ENCODE results near the gene FOXR1. TPM values are rescaled to one million over a fixed set of nuclear protein-coding genes. Genes with fewer than 3 reads are reported as not detected.
A peak's percentile ranks its signal among the peaks of the same experiment; 100 is the strongest.

FOXR1 gene
- total and polyA plus RNA-seq, 2 of the 8 experiments (the other 6 are each of a cell fraction or from before 2014, with no cell fraction given), result not detected

DNA sequence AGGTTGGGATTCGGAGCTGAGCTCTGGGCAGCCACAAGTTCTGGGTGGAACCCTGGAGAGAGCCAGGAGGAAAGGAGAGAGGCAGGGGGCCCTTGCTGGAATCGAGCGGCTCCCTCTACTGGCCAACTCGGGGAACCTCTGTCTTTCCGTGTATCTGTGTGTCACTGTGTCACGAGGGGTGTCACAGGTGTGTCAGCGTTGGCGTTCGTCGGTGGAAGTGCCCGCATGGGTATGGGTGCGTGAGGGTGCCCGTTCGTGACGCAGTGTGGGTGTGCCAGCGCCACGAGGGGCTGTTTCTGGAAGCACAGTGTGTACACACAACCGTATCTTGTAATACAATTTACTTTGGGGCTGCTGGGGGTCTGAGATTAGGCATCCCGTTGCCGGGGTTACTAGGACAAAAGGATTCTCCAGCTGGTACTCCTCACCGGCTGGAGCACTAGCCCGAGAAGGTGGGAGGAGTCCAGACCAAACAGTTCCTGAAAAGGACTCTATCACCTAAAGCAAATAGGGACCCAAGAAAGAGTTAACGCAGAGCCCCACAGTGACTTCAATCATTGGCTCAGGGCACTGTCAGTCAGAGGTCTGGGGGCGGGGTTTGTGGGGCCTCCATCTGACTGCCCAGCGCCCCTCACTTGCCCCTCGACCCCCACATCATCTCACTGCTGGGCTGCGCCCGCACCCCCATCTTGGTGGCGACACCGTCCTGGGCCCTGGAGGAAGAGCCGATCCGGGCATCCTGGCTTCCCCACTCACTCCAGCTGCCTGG, 43.3 kb upstream of the FOXR1 start (continued):
- TF ChIP-seq CHD7 (IDR thresholded peaks at IDR 0.05; ENCODE audit: insufficient replicate concordance, low read length) (no peak), SIRT6 (IDR thresholded peaks at IDR 0.05; ENCODE audit: low read length) (no peak), CEBPB (IDR thresholded peaks at IDR 0.05; ENCODE audit: low read depth, low read length) (no peak), ASH2L (IDR thresholded peaks at IDR 0.05; ENCODE audit: low read length) (peak; percentile 50), NANOG (IDR thresholded peaks at IDR 0.05; ENCODE audit: insufficient read depth, low read depth, low read length, poor library complexity, severe bottlenecking) (no peak), RBBP5 (IDR thresholded peaks at IDR 0.05; ENCODE audit: borderline replicate concordance, low read depth, low read length) (0 out of 2 replicates have a peak, but pooled peaks have one; percentile 19), NRF1 (IDR thresholded peaks at IDR 0.05; ENCODE audit: low read depth, low read length) (no peak), KDM5A (IDR thresholded peaks at IDR 0.05; ENCODE audit: low read length) (0 out of 2 replicates have a peak, but pooled peaks have one; percentile 11), POLR2A (IDR thresholded peaks at IDR 0.05; ENCODE audit: control extremely low read depth in 1 of 2, low read depth in 2 of 2, low read length in 2 of 2) (no peak), SRF (IDR thresholded peaks at IDR 0.05; ENCODE audit: low read depth, low read length) (no peak), EGR1 (IDR thresholded peaks at IDR 0.05; ENCODE audit: borderline replicate concordance, low read depth, low read length) (no peak), TCF12 (IDR thresholded peaks at IDR 0.05; ENCODE audit: low read depth, low read length) (no peak)

All from H1 (cell line).